WTC11 (cell line): ENCODE results near the gene SCIMP. TPM values are rescaled to one million over a fixed set of nuclear protein-coding genes. Genes with fewer than 3 reads are reported as not detected.

Experiments used
- ATAC-seq: fragments of 200-7000 bp; cut with Tn5 transposase; 2 replicates; pipeline ENCODE4 v1.10.0; 2021; ENCODE audit warnings: mild to moderate bottlenecking, moderate library complexity
- CTCF ChIA-PET: fragments of 300-600 bp; sonication (Branson Sonifier 250); formaldehyde crosslinking; loops from one replicate; lab custom pipeline; 2021; ENCODE audit warnings: antibody characterized with exemption; lab: Charles Lee
- POLR2A ChIA-PET: fragments of 350-600 bp; sonication (Branson Sonifier 250); formaldehyde crosslinking; loops from one replicate; lab custom pipeline; 2021; ENCODE audit warnings: antibody characterized with exemption; lab: Charles Lee
- DNase-seq: peaks from one replicate; pipeline ENCODE4 v3.0.0; 2021; ENCODE audit warnings: low spot score
- H3K27ac Mint-ChIP-seq: 2 replicates; pipeline ENCODE4 v1.8.0; 2021; ENCODE audit warnings: mixed read lengths
- H3K27me3 Mint-ChIP-seq: 2 replicates; pipeline ENCODE4 v1.8.0; 2021; ENCODE audit warnings: low read depth, mild to moderate bottlenecking, moderate library complexity, mixed read lengths
- H3K36me3 Mint-ChIP-seq: 2 replicates; pipeline ENCODE4 v1.8.0; 2021; ENCODE audit warnings: mixed read lengths
- H3K4me1 Mint-ChIP-seq: 2 replicates; pipeline ENCODE4 v1.8.0; 2022; ENCODE audit warnings: mixed read lengths
- H3K4me3 Mint-ChIP-seq: 2 replicates; pipeline ENCODE4 v1.8.0; 2021; ENCODE audit warnings: mild to moderate bottlenecking, moderate library complexity, mixed read lengths
- H3K9me3 Mint-ChIP-seq: 2 replicates; pipeline ENCODE4 v1.8.0; 2021; ENCODE audit warnings: mixed read lengths
- ELF4 ChIP-seq: sonication (generic); formaldehyde crosslinking; IDR thresholded peaks from 2 replicates; pipeline ENCODE4 v1.8.1; 2022; ENCODE audit warnings: low read depth, mild to moderate bottlenecking, moderate library complexity, missing genetic modification reagents
- ERG ChIP-seq: fragments of 250-450 bp; sonication (Bioruptor Pico); IDR thresholded peaks from 2 replicates; pipeline ENCODE4 v1.8.0; 2021; ENCODE audit warnings: mild to moderate bottlenecking
- ESRRA ChIP-seq: sonication (generic); formaldehyde crosslinking; IDR thresholded peaks from 2 replicates; pipeline ENCODE4 v1.8.1; 2022; ENCODE audit warnings: mild to moderate bottlenecking, missing genetic modification reagents, borderline replicate concordance
- FOXJ3 ChIP-seq: sonication (generic); formaldehyde crosslinking; IDR thresholded peaks from 2 replicates; pipeline ENCODE4 v1.9.0; 2021; ENCODE audit warnings: missing genetic modification reagents, mild to moderate bottlenecking, borderline replicate concordance
- FOXP4 ChIP-seq: sonication (generic); formaldehyde crosslinking; IDR thresholded peaks from 2 replicates; pipeline ENCODE4 v1.8.0; 2022; ENCODE audit warnings: mild to moderate bottlenecking, missing genetic modification reagents
- JUN ChIP-seq: sonication (generic); formaldehyde crosslinking; IDR thresholded peaks from 2 replicates; pipeline ENCODE4 v1.8.0; 2023; ENCODE audit warnings: mild to moderate bottlenecking, missing genetic modification reagents
- MYBL2 ChIP-seq: sonication (generic); formaldehyde crosslinking; IDR thresholded peaks from 2 replicates; pipeline ENCODE4 v1.8.1; 2023; ENCODE audit warnings: mild to moderate bottlenecking, moderate library complexity, missing genetic modification reagents
- NR2C2 ChIP-seq: sonication (generic); formaldehyde crosslinking; IDR thresholded peaks from 2 replicates; pipeline ENCODE4 v1.8.0; 2022; ENCODE audit warnings: mild to moderate bottlenecking, missing genetic modification reagents
- PRRX2 ChIP-seq: fragments of 250-450 bp; sonication (Bioruptor Pico); IDR thresholded peaks from 2 replicates; pipeline ENCODE4 v1.8.0; 2021; ENCODE audit warnings: mild to moderate bottlenecking
- TCF7 ChIP-seq: sonication (generic); formaldehyde crosslinking; IDR thresholded peaks from 2 replicates; pipeline ENCODE4 v1.8.0; 2022; ENCODE audit warnings: mild to moderate bottlenecking, low read depth, missing genetic modification reagents, moderate library complexity
- TEAD1 ChIP-seq: sonication (generic); formaldehyde crosslinking; IDR thresholded peaks from 2 replicates; pipeline ENCODE4 v1.8.0; 2022; ENCODE audit warnings: mild to moderate bottlenecking, missing genetic modification reagents
- ZNF263 ChIP-seq: sonication (generic); formaldehyde crosslinking; IDR thresholded peaks from 2 replicates; pipeline ENCODE4 v1.8.1; 2022; ENCODE audit warnings: low read depth, mild to moderate bottlenecking, moderate library complexity, missing genetic modification reagents
- ZNF317 ChIP-seq: sonication (generic); formaldehyde crosslinking; IDR thresholded peaks from 2 replicates; pipeline ENCODE4 v1.8.1; 2023; ENCODE audit warnings: low read depth, mild to moderate bottlenecking, moderate library complexity, missing genetic modification reagents, borderline replicate concordance
- ZNF396 ChIP-seq: fragments of 250-450 bp; sonication (Bioruptor Pico); IDR thresholded peaks from 2 replicates; pipeline ENCODE4 v1.8.0; 2021; ENCODE audit warnings: mild to moderate bottlenecking, moderate library complexity, borderline replicate concordance
- ZNF532 ChIP-seq: fragments of 250-450 bp; sonication (Bioruptor Pico); IDR thresholded peaks from 2 replicates; pipeline ENCODE4 v1.9.0; 2021; ENCODE audit warnings: mild to moderate bottlenecking, borderline replicate concordance
- total RNA-seq: library from RNA; stranded (reverse); gene quantifications from 3 replicates; pipeline ENCODE4 v1.2.3, GENCODE V29; 2021
- TF ChIP-seq, protein P1 (sequence below): sonication (generic); formaldehyde crosslinking; IDR thresholded peaks from 2 replicates; pipeline ENCODE4 v1.8.0; 2023; ENCODE audit warnings: missing genetic modification reagents
- TF ChIP-seq, protein P2 (sequence below): sonication (generic); formaldehyde crosslinking; conservative IDR thresholded peaks from 2 replicates; pipeline ENCODE4 v1.8.1; 2023; ENCODE audit warnings: mild to moderate bottlenecking, low read depth, missing genetic modification reagents, moderate library complexity

The SCIMP gene
- total RNA-seq, 1 experiment from 2014 or later: not detected

- ATAC-seq (no peak), DNase-seq (no peak)
- no peaks in the 10 kb centered on the region for H3K9me3 Mint-ChIP-seq
- no peaks in the 10 kb centered on the region for H3K36me3 Mint-ChIP-seq
- ChIA-PET CTCF (no interaction called here), POLR2A (interaction anchor here (0.5 kb wide), 1 partner anchor 979 kb away, joined by 3 read pairs; no protein-coding TSS in a partner anchor)
- no peak for TF ChIP-seq NR2C2
- no peak for TF ChIP-seq FOXJ3
- no peak for TF ChIP-seq FOXP4 (CRISPR knock-in tag)
- no peak for TF ChIP-seq MYBL2
- TF ChIP-seq ELF4: no peak
- TF ChIP-seq, protein P1, sequence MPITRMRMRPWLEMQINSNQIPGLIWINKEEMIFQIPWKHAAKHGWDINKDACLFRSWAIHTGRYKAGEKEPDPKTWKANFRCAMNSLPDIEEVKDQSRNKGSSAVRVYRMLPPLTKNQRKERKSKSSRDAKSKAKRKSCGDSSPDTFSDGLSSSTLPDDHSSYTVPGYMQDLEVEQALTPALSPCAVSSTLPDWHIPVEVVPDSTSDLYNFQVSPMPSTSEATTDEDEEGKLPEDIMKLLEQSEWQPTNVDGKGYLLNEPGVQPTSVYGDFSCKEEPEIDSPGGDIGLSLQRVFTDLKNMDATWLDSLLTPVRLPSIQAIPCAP (CRISPR knock-in tag): no peak
- no peak for TF ChIP-seq ESRRA (CRISPR knock-in tag)
- TF ChIP-seq TEAD1 (CRISPR knock-in tag): no peak
- no peak for TF ChIP-seq ERG (CRISPR knock-in tag)
- no peak for TF ChIP-seq ZNF532 (CRISPR knock-in tag)
- no peak for TF ChIP-seq ZNF396 (CRISPR knock-in tag)
- no peak for TF ChIP-seq ZNF263 (CRISPR knock-in tag)
- TF ChIP-seq TCF7 (CRISPR knock-in tag): no peak
- TF ChIP-seq ZNF317 (CRISPR knock-in tag): no peak
- TF ChIP-seq, protein P2, sequence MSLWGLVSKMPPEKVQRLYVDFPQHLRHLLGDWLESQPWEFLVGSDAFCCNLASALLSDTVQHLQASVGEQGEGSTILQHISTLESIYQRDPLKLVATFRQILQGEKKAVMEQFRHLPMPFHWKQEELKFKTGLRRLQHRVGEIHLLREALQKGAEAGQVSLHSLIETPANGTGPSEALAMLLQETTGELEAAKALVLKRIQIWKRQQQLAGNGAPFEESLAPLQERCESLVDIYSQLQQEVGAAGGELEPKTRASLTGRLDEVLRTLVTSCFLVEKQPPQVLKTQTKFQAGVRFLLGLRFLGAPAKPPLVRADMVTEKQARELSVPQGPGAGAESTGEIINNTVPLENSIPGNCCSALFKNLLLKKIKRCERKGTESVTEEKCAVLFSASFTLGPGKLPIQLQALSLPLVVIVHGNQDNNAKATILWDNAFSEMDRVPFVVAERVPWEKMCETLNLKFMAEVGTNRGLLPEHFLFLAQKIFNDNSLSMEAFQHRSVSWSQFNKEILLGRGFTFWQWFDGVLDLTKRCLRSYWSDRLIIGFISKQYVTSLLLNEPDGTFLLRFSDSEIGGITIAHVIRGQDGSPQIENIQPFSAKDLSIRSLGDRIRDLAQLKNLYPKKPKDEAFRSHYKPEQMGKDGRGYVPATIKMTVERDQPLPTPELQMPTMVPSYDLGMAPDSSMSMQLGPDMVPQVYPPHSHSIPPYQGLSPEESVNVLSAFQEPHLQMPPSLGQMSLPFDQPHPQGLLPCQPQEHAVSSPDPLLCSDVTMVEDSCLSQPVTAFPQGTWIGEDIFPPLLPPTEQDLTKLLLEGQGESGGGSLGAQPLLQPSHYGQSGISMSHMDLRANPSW (CRISPR knock-in tag): no peak
- no peak for TF ChIP-seq PRRX2
- TF ChIP-seq JUN: no peak
- H3K4me1 Mint-ChIP-seq: no peaks in the 10 kb centered on the region
- H3K27ac Mint-ChIP-seq: no peak overlapping the region
- no peak overlapping the region for H3K4me3 Mint-ChIP-seq
- no peaks in the 10 kb centered on the region for H3K27me3 Mint-ChIP-seq
Observed at GRCh38 chr17:5262416-5262991, 27.8 kb upstream of the SCIMP start.
